A549 treated with DMSO at 1 μM for 4 hours (cell line): ENCODE results near the gene LSMEM2. TPM values are rescaled to one million over a fixed set of nuclear protein-coding genes. Genes with fewer than 3 reads are reported as not detected.

Experiments used
- total RNA-seq: library from RNA; stranded (reverse); fragments of 200-300 nt; extraction: Qiagen RNA extraction; gene quantifications from 5 replicates; pipeline ENCODE4 v1.2.3, GENCODE V29; 2022; ENCODE audit warnings: low read depth

Gene LSMEM2
- total RNA-seq, result 0.05 to 0.06 TPM in 2 of 5 replicates, not detected in the others

GRCh38 chr3:50278880-50279224 is at the start of gene LSMEM2:
LSMEM2 (plus strand) TSS chr3:50279087; CDS start chr3:50279114, 27 bp downstream.

GRCh38 chr3:50235716-50236483 is 43.0 kb upstream of the LSMEM2 start, which contains the start of gene GNAI2:
GNAI2 (plus strand) TSS chr3:50236204; CDS start chr3:50236336, 132 bp downstream.

GRCh38 chr3:50268703-50269451 is 10.0 kb upstream of the LSMEM2 start, which contains the start of gene SEMA3B:
SEMA3B (plus strand) TSS chr3:50269147; CDS start chr3:50269241, 94 bp downstream.

GRCh38 chr3:50292159-50293078 is 13.5 kb downstream of the LSMEM2 start, which contains the start of gene IFRD2:
IFRD2 (minus strand) TSS chr3:50292429; CDS start chr3:50292274, 155 bp downstream.

GRCh38 chr3:50298836-50299637 is 20.1 kb downstream of the LSMEM2 start, which contains the start of the genes HYAL3 and NAA80:
HYAL3 (minus strand) TSS chr3:50299405; CDS start chr3:50295602, 3,803 bp downstream.
NAA80 (minus strand) TSS chr3:50299405; CDS start chr3:50297463, 1,942 bp downstream.

GRCh38 chr3:50303013-50303815 is 24.3 kb downstream of the LSMEM2 start, which contains the start of gene HYAL1:
HYAL1 (minus strand) TSS chr3:50303574; CDS start chr3:50302956, 618 bp downstream.

GRCh38 chr3:50322386-50323091 is 43.7 kb downstream of the LSMEM2 start, which contains the start of gene HYAL2:
HYAL2 (minus strand) TSS chr3:50322745; CDS start chr3:50320489, 2,256 bp downstream.

GRCh38 chr3:50327943-50328691 is 49.2 kb downstream of the LSMEM2 start, which contains the start of gene TUSC2:
TUSC2 (minus strand) TSS chr3:50328223; CDS start chr3:50328099, 124 bp downstream.

Other genes starting within 250 kb of the LSMEM2 start
- gene RBM5, start 190.2 kb upstream of the LSMEM2 start, total RNA-seq, result 30.9 to 38.1 TPM (median 33.4 TPM) in 5 replicates
- gene SEMA3F, start 123.8 kb upstream of the LSMEM2 start, total RNA-seq, result 7.7 to 9.8 TPM (median 9.3 TPM) in 5 replicates
- gene GNAT1, start 87.5 kb upstream of the LSMEM2 start, total RNA-seq, result 0.09 TPM in 1 of 5 replicates, not detected in the others
- 0.07 TPM in 1 of 5 replicates, not detected in the others for gene SLC38A3, start 73.8 kb upstream of the LSMEM2 start, total RNA-seq
- 34.6 to 46.7 TPM (median 40.0 TPM) in 5 replicates for gene GNAI2, start 42.9 kb upstream of the LSMEM2 start, total RNA-seq
- gene SEMA3B, start 9.9 kb upstream of the LSMEM2 start, total RNA-seq, result 6.7 to 8.1 TPM (median 6.9 TPM) in 5 replicates
- gene IFRD2, start 13.3 kb downstream of the LSMEM2 start, total RNA-seq, result 75.3 to 98.9 TPM (median 94.1 TPM) in 5 replicates
- 6.7 to 10.9 TPM (median 8.1 TPM) in 5 replicates for gene HYAL3, start 20.3 kb downstream of the LSMEM2 start, total RNA-seq
- gene NAA80, start 20.3 kb downstream of the LSMEM2 start, total RNA-seq, result 4.8 to 6.7 TPM (median 5.1 TPM) in 5 replicates
- 0.28 to 0.45 TPM (median 0.33 TPM) in 5 replicates for gene HYAL1, start 24.5 kb downstream of the LSMEM2 start, total RNA-seq
- 19.8 to 26.8 TPM (median 22.6 TPM) in 5 replicates for gene HYAL2, start 43.7 kb downstream of the LSMEM2 start, total RNA-seq
- 25.9 to 35.4 TPM (median 33.7 TPM) in 5 replicates for gene TUSC2, start 49.1 kb downstream of the LSMEM2 start, total RNA-seq
- gene RASSF1, start 61.7 kb downstream of the LSMEM2 start, total RNA-seq, result 18.0 to 19.6 TPM (median 19.3 TPM) in 5 replicates
- gene ZMYND10, start 66.6 kb downstream of the LSMEM2 start, total RNA-seq, result 0.53 to 1.2 TPM (median 1.00 TPM) in 5 replicates
- 12.8 to 14.0 TPM (median 13.3 TPM) in 5 replicates for gene NPRL2, start 71.7 kb downstream of the LSMEM2 start, total RNA-seq
- gene CYB561D2, start 71.8 kb downstream of the LSMEM2 start, total RNA-seq, result 17.2 to 23.0 TPM (median 22.0 TPM) in 5 replicates
- 40.0 to 48.2 TPM (median 43.0 TPM) in 5 replicates for gene TMEM115, start 80.4 kb downstream of the LSMEM2 start, total RNA-seq
- gene CACNA2D2, start 224.5 kb downstream of the LSMEM2 start, total RNA-seq, result 0.36 to 0.78 TPM (median 0.42 TPM) in 5 replicates